HG03280 (cell line): ENCODE results near the gene BMAL2.

Experiments
- ATAC-seq: cut with Tn5 transposase; IDR thresholded peaks from one replicate; pipeline ENCODE4 v1.9.1; 2021; ENCODE audit warnings: mild to moderate bottlenecking, moderate library complexity; ENCODE audit not compliant: unreplicated experiment

BMAL2 gene

DNA sequence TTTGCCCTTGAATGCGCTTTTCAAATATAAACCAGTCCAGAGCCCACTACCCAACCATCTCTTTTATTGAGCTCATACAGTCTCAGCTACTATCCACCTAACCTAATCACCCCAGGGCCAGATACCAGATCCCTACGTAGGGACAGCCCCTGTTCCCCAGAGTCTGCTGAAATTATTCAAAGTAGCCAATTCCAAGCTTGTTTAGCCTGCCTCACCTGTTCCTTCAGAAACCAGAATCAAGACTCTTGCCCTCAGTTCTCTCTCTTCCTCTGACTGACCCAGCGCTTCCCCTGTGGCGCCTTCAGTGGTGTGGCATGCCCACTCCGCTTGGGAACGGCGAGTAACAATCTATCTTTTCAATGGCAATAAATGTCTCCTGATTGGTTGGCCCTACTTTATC lies 18.8 kb downstream of the BMAL2 start:
- no peak for ATAC-seq

GRCh38 chr12:27355486-27355885 lies 22.9 kb downstream of the BMAL2 start:
- ATAC-seq = no peak

DNA sequence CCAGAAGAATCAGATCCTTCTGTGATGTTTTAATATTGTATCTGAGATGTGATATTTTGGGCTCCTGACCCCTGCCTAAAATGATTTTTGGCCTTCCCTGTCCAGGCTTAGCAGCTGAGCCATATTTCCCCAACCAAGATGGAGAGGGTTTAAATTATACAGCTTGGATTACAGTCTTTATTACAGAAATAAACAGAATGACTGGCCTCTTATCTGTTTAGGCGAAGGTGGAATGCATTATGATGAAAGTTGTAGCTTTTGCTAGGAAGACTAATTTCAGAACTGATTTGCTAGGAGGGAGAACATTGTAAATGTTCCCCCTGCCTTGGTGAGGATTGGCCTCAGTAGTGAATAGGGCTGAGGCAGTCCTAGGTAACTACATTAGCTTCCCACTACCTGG lies 23.3 kb downstream of the BMAL2 start:
- no peak for ATAC-seq

- ATAC-seq = no peak
Measured at GRCh38 chr12:27359578-27360340, 27.1 kb downstream of the BMAL2 start.

- no peak for ATAC-seq
Measured at GRCh38 chr12:27361372-27361771, 28.7 kb downstream of the BMAL2 start.

DNA sequence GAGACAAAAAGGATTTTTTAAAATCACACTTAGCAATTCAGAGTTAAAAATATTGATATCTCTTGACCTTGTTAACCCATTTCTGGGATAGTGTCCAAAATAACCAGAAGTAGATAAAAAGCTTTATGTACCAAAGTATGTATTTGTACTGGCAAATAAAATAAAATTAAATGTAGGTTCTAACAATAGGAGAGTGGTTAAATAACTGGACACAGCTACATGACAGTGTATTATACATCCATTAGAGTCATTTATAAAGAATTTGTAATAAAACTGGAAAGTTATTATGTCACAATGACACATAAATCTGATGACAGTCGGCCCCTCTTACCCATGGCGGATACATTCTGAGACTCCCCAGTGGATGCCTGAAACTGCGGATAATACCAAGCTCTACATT lies 34.0 kb downstream of the BMAL2 start:
- no peak for ATAC-seq

DNA sequence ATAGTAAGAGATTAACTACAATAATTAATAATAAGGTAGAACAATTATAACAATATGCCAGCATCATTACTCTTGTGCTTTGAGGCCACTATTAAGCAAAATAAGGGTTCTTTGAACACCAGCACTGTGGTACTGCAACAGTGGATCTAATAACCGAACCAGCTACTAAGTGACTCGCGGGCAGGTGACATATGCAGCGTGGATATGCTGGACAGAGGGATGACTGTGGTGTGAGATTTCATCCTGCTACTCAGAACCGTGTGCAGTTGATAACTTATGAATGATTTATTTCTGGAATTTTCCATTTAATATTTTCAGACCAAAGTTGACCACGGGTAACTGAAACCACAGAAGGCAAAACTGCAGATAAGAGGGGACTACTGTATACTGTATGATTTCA lies 34.4 kb downstream of the BMAL2 start:
- no peak for ATAC-seq

GRCh38 chr12:27382171-27382795 lies 49.6 kb downstream of the BMAL2 start:
- ATAC-seq = no peak
